ENCODE measurements around the gene CBLN3. TPM values are rescaled to one million over a fixed set of nuclear protein-coding genes. Genes with fewer than 3 reads are reported as not detected.

CBLN3 gene
- total RNA-seq, 1 experiment from 2014 or later = 2.0 TPM

GRCh38 chr14:24430682-24431568, 1.5 kb upstream of the CBLN3 start (continued):
- TF ChIP-seq REST (IDR thresholded peaks at IDR 0.05; ENCODE audit: low read depth) = no peak

GRCh38 chr14:24430143-24430681, 744 bp upstream of the CBLN3 start:
- ChIA-PET RAD21 (ENCODE audit: low non-redundant PET in 1 of 2, low total read pairs in 2 of 2, uncharacterized antibody in 2 of 2, unreplicated experiment in 2 of 2) (interaction anchor here in 1 of 2 experiments (2.1 kb wide), 1 partner anchor 64 kb away, joined by 18 read pairs; no protein-coding TSS in a partner anchor), POLR2A (interaction anchor here (0.6 to 3.3 kb wide), 8 partner anchors 11 to 187 kb away, joined by 3 to 38 read pairs (median 6); partner anchors contain the start of genes DHRS1, NOP9 and TINF2), CTCF (interaction anchor here (1.1 to 4.1 kb wide), 7 partner anchors 12 to 188 kb away, joined by 3 to 162 read pairs (median 6); partner anchors contain the start of genes ADCY4 and TINF2)
- Histone ChIP-seq H3K27me3 (ENCODE audit: insufficient read depth, low read length) (no peaks in the 10 kb centered on the region), H3K9me3 (ENCODE audit: control insufficient read depth in 1 of 2, insufficient read depth in 1 of 2, low read depth in 1 of 2, low read length in 2 of 2) (no peaks in the 10 kb centered on the region), H3K79me2 (ENCODE audit: insufficient read depth, low read length) (peaks cover 21% of the 10 kb centered on the region), H3K36me3 (ENCODE audit: control insufficient read depth in 1 of 2, insufficient read depth in 2 of 2, low read length in 2 of 2) (peaks cover 10 to 15% of the 10 kb centered on the region in 2 experiments; a peak in 3 of 4 replicates), H3K4me3 (replicated peaks in 1 of 2; ENCODE audit: low read depth in 1 of 2, low read length in 2 of 2) (peak overlapping the region; percentile 93 to 95), H3K9ac (ENCODE audit: low read length) (peak overlapping the region; percentile 95), H3K27ac (ENCODE audit: low read depth, low read length) (peak overlapping the region; percentile 92), H4K20me1 (ENCODE audit: insufficient read depth) (no peaks in the 10 kb centered on the region), H3K9me2 (ENCODE audit: insufficient read depth) (no peaks in the 10 kb centered on the region), H3K4me2 (ENCODE audit: low read length) (peak overlapping the region; percentile 95), H3K4me1 (ENCODE audit: control insufficient read depth in 1 of 2, insufficient read depth in 2 of 2, low read length in 2 of 2) (peaks cover 14 to 37% of the 10 kb centered on the region in 2 experiments), H2AFZ (ENCODE audit: low read depth, low read length, poor library complexity, severe bottlenecking) (no peak overlapping the region)
- intact Hi-C loops (cut with micrococcal nuclease) = loop anchor here (2.0 to 10.0 kb wide), 2 partner anchors 187 to 215 kb away; partner anchors contain the start of genes CHMP4A, MDP1 and TINF2
- TF ChIP-seq SP1 (IDR thresholded peaks at IDR 0.05; ENCODE audit: low read depth) (no peak), POLR2AphosphoS5 (IDR thresholded peaks at IDR 0.05; ENCODE audit: low read depth, low read length) (peak; percentile 49; the same call in 1 of the 2 replicates), ELF1 (IDR thresholded peaks at IDR 0.05; ENCODE audit: borderline replicate concordance, low read depth) (no peak), FOSL1 (IDR thresholded peaks at IDR 0.05; ENCODE audit: low read depth) (no peak), ATF3 (IDR thresholded peaks at IDR 0.05) (no peak), YY1 (IDR thresholded peaks at IDR 0.05; ENCODE audit: extremely low read depth, insufficient replicate concordance, low read depth, low read length) (no peak), ZBTB33 (IDR thresholded peaks at IDR 0.05; ENCODE audit: extremely low read depth, insufficient replicate concordance, low read length) (no peak), ZFX (IDR thresholded peaks at IDR 0.05) (peak; percentile 86), JUND (IDR thresholded peaks at IDR 0.05) (no peak)
- BruUV-seq (replicated peaks) = no TSS peak
- ATAC-seq = peak; percentile 82
- DNase-seq (ENCODE audit: low read depth, low spot score) = no peak
